ENCODE data around the gene MOB4. TPM values are rescaled to one million over a fixed set of nuclear protein-coding genes. Genes with fewer than 3 reads are reported as not detected.

Gene MOB4
- total RNA-seq, 6 experiments from 2014 or later, result 30.1 to 38.6 (median 34.4) TPM

GRCh38 chr2:197498235-197498936 is 17.5 kb upstream of the MOB4 start:
- TF ChIP-seq CTCF (IDR thresholded peaks at IDR 0.05), result no peak
- H3K27ac Mint-ChIP-seq, result peak overlapping the region; percentile 93
- peak overlapping the region; percentile 95 for H3K4me3 Mint-ChIP-seq
- H3K9me3 Mint-ChIP-seq, result no peaks in the 10 kb centered on the region
- H3K36me3 Mint-ChIP-seq (ENCODE audit: low read depth), result peaks cover 61% of the 10 kb centered on the region
- peaks cover 5% of the 10 kb centered on the region; the same call in 1 of the 2 replicates for H3K27me3 Mint-ChIP-seq (ENCODE audit: insufficient read depth)
- no peak for DNase-seq
- peaks cover 52% of the 10 kb centered on the region for H3K4me1 Mint-ChIP-seq (ENCODE audit: low read depth)

- Mint-ChIP-seq H3K27ac (peak overlapping the region; percentile 93), H3K4me1 (ENCODE audit: low read depth) (peaks cover 52% of the 10 kb centered on the region), H3K27me3 (ENCODE audit: insufficient read depth) (peaks cover 5% of the 10 kb centered on the region; the same call in 1 of the 2 replicates), H3K4me3 (peak overlapping the region; percentile 95), H3K9me3 (no peaks in the 10 kb centered on the region), H3K36me3 (ENCODE audit: low read depth) (peaks cover 60% of the 10 kb centered on the region)
- TF ChIP-seq CTCF (IDR thresholded peaks at IDR 0.05), result no peak
- DNase-seq, result no peak
These were observed 16.8 kb upstream of the MOB4 start for GRCh38 chr2:197498937-197499593.

GRCh38 chr2:197499594-197500502 is 16.0 kb upstream of the MOB4 start, which contains the start of the genes HSPD1 and HSPE1:
Gene HSPD1 (minus strand): TSS chr2:197499840. CDS start chr2:197498848, 992 bp downstream.
Gene HSPE1 (plus strand): TSS chr2:197500379. CDS start chr2:197500437, 58 bp downstream.
- peak; percentile 99 for DNase-seq
- H3K27ac Mint-ChIP-seq, result peak within 1 kb of the TSS; percentile 93
- peaks cover 5% of the 10 kb centered on the region; the same call in 1 of the 2 replicates for H3K27me3 Mint-ChIP-seq (ENCODE audit: insufficient read depth)
- peak within 1 kb of the TSS; percentile 95 for H3K4me3 Mint-ChIP-seq
- no peaks in the 10 kb centered on the region for H3K9me3 Mint-ChIP-seq
- peaks cover 49% of the 10 kb centered on the region for H3K4me1 Mint-ChIP-seq (ENCODE audit: low read depth)
- peaks cover 57% of the 10 kb centered on the region for H3K36me3 Mint-ChIP-seq (ENCODE audit: low read depth)
- no peak for TF ChIP-seq CTCF (IDR thresholded peaks at IDR 0.05)

- Mint-ChIP-seq H3K9me3 (no peaks in the 10 kb centered on the region), H3K4me1 (ENCODE audit: low read depth) (peaks cover 47% of the 10 kb centered on the region), H3K27me3 (ENCODE audit: insufficient read depth) (peaks cover 5% of the 10 kb centered on the region; the same call in 1 of the 2 replicates), H3K36me3 (ENCODE audit: low read depth) (peaks cover 55% of the 10 kb centered on the region), H3K4me3 (peak overlapping the region; percentile 95), H3K27ac (peak overlapping the region; percentile 93)
- no peak for TF ChIP-seq CTCF (IDR thresholded peaks at IDR 0.05)
- no peak for DNase-seq
These were observed 15.2 kb upstream of the MOB4 start for GRCh38 chr2:197500503-197501131.

GRCh38 chr2:197502201-197502600 is 13.7 kb upstream of the MOB4 start:
- no peak for DNase-seq
- Mint-ChIP-seq H3K27ac (peak overlapping the region; percentile 66; the same call in 1 of the 2 replicates), H3K4me1 (ENCODE audit: low read depth) (peaks cover 32% of the 10 kb centered on the region)

More at GRCh38 chr2:197502201-197502600, 13.7 kb upstream of the MOB4 start:
- H3K27me3 Mint-ChIP-seq (ENCODE audit: insufficient read depth), result peaks cover 5% of the 10 kb centered on the region; the same call in 1 of the 2 replicates
- peak overlapping the region; percentile 95 for H3K4me3 Mint-ChIP-seq
- peaks cover 39% of the 10 kb centered on the region for H3K36me3 Mint-ChIP-seq (ENCODE audit: low read depth)
- TF ChIP-seq CTCF (IDR thresholded peaks at IDR 0.05), result no peak
- no peaks in the 10 kb centered on the region for H3K9me3 Mint-ChIP-seq
